ENCODE results near the gene PSME1.
"Not testable (repeated sequence)": the region's sequence is repeated elsewhere in the genome, so short reads cannot be mapped to it uniquely, and the experiment has no call there.

Gene PSME1

GRCh38 chr14:24105609-24106239 is 30.3 kb upstream of the PSME1 start:
- DNase-seq: not testable (repeated sequence)

- DNase-seq: no peak
Measured at GRCh38 chr14:24106672-24107271, 29.2 kb upstream of the PSME1 start.

GRCh38 chr14:24108336-24108874 is 27.6 kb upstream of the PSME1 start:
- no peak for DNase-seq

- no peak for DNase-seq
Measured at GRCh38 chr14:24110060-24110459, 25.9 kb upstream of the PSME1 start.

GRCh38 chr14:24110523-24110922 is 25.5 kb upstream of the PSME1 start:
- DNase-seq: no peak

- DNase-seq: no peak
Measured at GRCh38 chr14:24113379-24113800, 22.6 kb upstream of the PSME1 start.

GRCh38 chr14:24113801-24114531 is 22.0 kb upstream of the PSME1 start:
- peak; percentile 92 for DNase-seq

GRCh38 chr14:24114532-24115421 is 21.2 kb upstream of the PSME1 start, which contains the start of the genes DCAF11 and NRL:
DCAF11 (plus strand) TSS chr14:24114777; CDS start chr14:24115595, 818 bp downstream.
NRL (minus strand) TSS chr14:24114949; CDS start chr14:24082848, 32,101 bp downstream.
- peak; percentile 100 for DNase-seq

GRCh38 chr14:24115422-24116127 is 20.4 kb upstream of the PSME1 start:
- DNase-seq: no peak

GRCh38 chr14:24116128-24116814 is 19.7 kb upstream of the PSME1 start:
- DNase-seq: no peak

- DNase-seq: no peak
Measured at GRCh38 chr14:24117179-24117578, 18.8 kb upstream of the PSME1 start.

GRCh38 chr14:24119691-24120090 is 16.3 kb upstream of the PSME1 start:
- DNase-seq: no peak

GRCh38 chr14:24121210-24121609 is 14.8 kb upstream of the PSME1 start:
- no peak for DNase-seq

- no peak for DNase-seq
Measured at GRCh38 chr14:24122416-24122815, 13.6 kb upstream of the PSME1 start.

GRCh38 chr14:24122898-24123297 is 13.1 kb upstream of the PSME1 start:
- DNase-seq: no peak

- DNase-seq: no peak
Measured at GRCh38 chr14:24123424-24124417, 12.3 kb upstream of the PSME1 start.

- no peak for DNase-seq
Measured at GRCh38 chr14:24126939-24127338, 9.1 kb upstream of the PSME1 start.

- no peak for DNase-seq
Measured at GRCh38 chr14:24127673-24128072, 8.3 kb upstream of the PSME1 start.

GRCh38 chr14:24129410-24129998 is 6.5 kb upstream of the PSME1 start:
- no peak for DNase-seq

- no peak for DNase-seq
Measured at GRCh38 chr14:24130380-24130716, 5.6 kb upstream of the PSME1 start, which contains the start of gene FITM1. FITM1 (plus strand) TSS chr14:24130659; CDS start chr14:24131564, 905 bp downstream.
